GM12878 (cell line): Measurements from ENCODE around the gene SYCE1. TPM values are rescaled to one million over a fixed set of nuclear protein-coding genes. Genes with fewer than 3 reads are reported as not detected.
"Not testable (repeated sequence)": the region's sequence is repeated elsewhere in the genome, so short reads cannot be mapped to it uniquely, and the experiment has no call there.

Experiments used
- ATAC-seq: fragments of 200-7000 bp; cut with Tn5 transposase; 3 replicates; pipeline ENCODE4 v1.9.1; 2020; ENCODE audit warnings: mild to moderate bottlenecking, moderate library complexity
- BruUV-seq: library from RNA; stranded (reverse); fragments of 400-500 nt; replicated peaks from 2 replicates; lab custom pipeline; 2021; lab: Mats Ljungman, UMichigan
- CTCF ChIA-PET: fragments of 300-600 bp; sonication (Branson Sonifier 250); formaldehyde crosslinking; extraction: SDS; loops from one replicate; lab custom pipeline; 2021; ENCODE audit warnings: inconsistent platforms; lab: Yijun Ruan, JAX
- POLR2A ChIA-PET: fragments of 350-600 bp; formaldehyde crosslinking; extraction: SDS; loops from one replicate; lab custom pipeline; 2021; ENCODE audit warnings: inconsistent platforms; lab: Charles Lee
- RAD21 ChIA-PET: fragments of 300-600 bp; sonication (Branson Sonifier 250); formaldehyde crosslinking; loops from one replicate; lab custom pipeline; 2023; ENCODE audit warnings: antibody characterized with exemption; ENCODE audit not compliant: unreplicated experiment; lab: Charles Lee
- SMC1A ChIA-PET: fragments of 300-600 bp; sonication (Branson Sonifier 250); formaldehyde crosslinking; loops from one replicate; lab custom pipeline; 2023; ENCODE audit not compliant: unreplicated experiment, uncharacterized antibody; lab: Charles Lee
- DNase-seq: peaks from one replicate; pipeline ENCODE4 v3.0.0-alpha.2; 2011; ENCODE audit warnings: low read depth, low spot score
- FAIRE-seq: peaks from 3 replicates; lab custom pipeline; 2011; peaks lifted over from hg19 to GRCh38; lab: Jason Lieb, UNC
- H2AFZ ChIP-seq: 2 replicates; pipeline ENCODE4 v1.6.0; 2011; ENCODE audit warnings: low read depth, low read length, control low read depth; ENCODE audit not compliant: control insufficient read depth
- H3K27ac ChIP-seq: 2 replicates; pipeline ENCODE4 v1.5.1; 2011; ENCODE audit warnings: control low read depth; ENCODE audit not compliant: control insufficient read depth, insufficient read depth
- H3K27me3 ChIP-seq, 2 experiments: replicated peaks in 1 of 2; 2 replicates each; pipeline versions ENCODE4 v1.6.0 to v1.6.1; 2011; ENCODE audit warnings: low read length in 1 of 2; ENCODE audit not compliant: control insufficient read depth in 2 of 2, insufficient read depth in 2 of 2
- H3K36me3 ChIP-seq, 2 experiments: 2 replicates each; pipeline ENCODE4 v1.5.1; 2011; ENCODE audit warnings: low read length in 1 of 2; ENCODE audit not compliant: control insufficient read depth in 2 of 2, insufficient read depth in 2 of 2
- H3K4me1 ChIP-seq: 2 replicates; pipeline ENCODE4 v1.6.1; 2011; ENCODE audit warnings: mild to moderate bottlenecking, low read length, moderate library complexity, mixed read lengths; ENCODE audit not compliant: control insufficient read depth, insufficient read depth
- H3K4me2 ChIP-seq: 2 replicates; pipeline ENCODE4 v1.6.0; 2011; ENCODE audit warnings: control low read depth; ENCODE audit not compliant: control insufficient read depth, insufficient read depth
- H3K4me3 ChIP-seq: fragments of 200-600 bp; sonication (generic); 2 replicates; pipeline ENCODE4 v1.5.1; 2016
- H3K79me2 ChIP-seq: 2 replicates; pipeline ENCODE4 v1.6.0; 2011; ENCODE audit warnings: low read length; ENCODE audit not compliant: control insufficient read depth, insufficient read depth
- H3K9ac ChIP-seq: 2 replicates; pipeline ENCODE4 v1.8.0; 2011; ENCODE audit warnings: low read length, control low read depth, mixed read lengths; ENCODE audit not compliant: control insufficient read depth, insufficient read depth
- H3K9me3 ChIP-seq: replicated peaks from 3 replicates; pipeline ENCODE4 v1.5.1; 2011; ENCODE audit warnings: mild to moderate bottlenecking, low read length; ENCODE audit not compliant: control insufficient read depth, insufficient read depth
- H4K20me1 ChIP-seq: 2 replicates; pipeline ENCODE4 v1.6.0; 2011; ENCODE audit not compliant: control insufficient read depth, insufficient read depth
- ATF7 ChIP-seq: fragments of 450-650 bp; IDR thresholded peaks from 2 replicates; pipeline ENCODE4 v1.6.1; 2016; ENCODE audit warnings: low read depth, mild to moderate bottlenecking
- BCLAF1 ChIP-seq: fragments of 450-650 bp; IDR thresholded peaks from 2 replicates; pipeline ENCODE4 v1.6.1; 2017; ENCODE audit warnings: antibody characterized with exemption, mild to moderate bottlenecking, moderate library complexity
- BRCA1 ChIP-seq: IDR thresholded peaks from 2 replicates; pipeline ENCODE4 v1.6.1; 2011; ENCODE audit warnings: low read depth, low read length, improper control_type of control experiment
- CBFB ChIP-seq: IDR thresholded peaks from 2 replicates; pipeline ENCODE4 v1.6.1; 2016; ENCODE audit warnings: antibody characterized with exemption, low read depth
- CREB1 ChIP-seq: IDR thresholded peaks from 2 replicates; pipeline ENCODE4 v1.6.1; 2012; ENCODE audit warnings: low read depth, mild to moderate bottlenecking, inconsistent platforms
- EED ChIP-seq: sonication (generic); IDR thresholded peaks from 2 replicates; pipeline ENCODE4 v1.6.1; 2016; ENCODE audit warnings: antibody characterized with exemption, low read depth
- ETV6 ChIP-seq, 2 experiments: fragments of 450-650 bp in 1 of 2; IDR thresholded peaks in 1 of 2; conservative IDR thresholded peaks in 1 of 2; 2 replicates each; pipeline ENCODE4 v1.6.1; 2014; ENCODE audit warnings: antibody characterized with exemption in 1 of 2, borderline replicate concordance in 1 of 2, low read depth in 1 of 2, mild to moderate bottlenecking in 1 of 2, moderate library complexity in 1 of 2
- GATAD2B ChIP-seq: fragments of 450-650 bp; conservative IDR thresholded peaks from 2 replicates; pipeline ENCODE4 v1.6.1; 2017; ENCODE audit warnings: low read depth, mild to moderate bottlenecking, moderate library complexity
- IKZF1 ChIP-seq: fragments of 450-650 bp; conservative IDR thresholded peaks from 2 replicates; pipeline ENCODE4 v1.6.1; 2017; ENCODE audit warnings: antibody characterized with exemption, mild to moderate bottlenecking
- IKZF2 ChIP-seq, 2 experiments: fragments of 450-650 bp; IDR thresholded peaks; 2 replicates each; pipeline ENCODE4 v1.6.1; 2017; ENCODE audit warnings: mild to moderate bottlenecking in 2 of 2, moderate library complexity in 2 of 2
- IRF3 ChIP-seq: fragments of 450-650 bp; IDR thresholded peaks from 2 replicates; pipeline ENCODE4 v1.6.1; 2014; ENCODE audit warnings: mild to moderate bottlenecking
- MTA3 ChIP-seq: IDR thresholded peaks from 2 replicates; pipeline ENCODE4 v1.6.1; 2012; ENCODE audit warnings: low read length, inconsistent platforms, borderline replicate concordance
- NR2C1 ChIP-seq: fragments of 450-650 bp; IDR thresholded peaks from 2 replicates; pipeline ENCODE4 v1.6.1; 2017; ENCODE audit warnings: antibody characterized with exemption, mild to moderate bottlenecking, moderate library complexity
- POU2F2 ChIP-seq: IDR thresholded peaks from 3 replicates; pipeline ENCODE4 v1.6.1; 2011; ENCODE audit warnings: low read depth, mild to moderate bottlenecking, low read length, borderline replicate concordance
- RUNX3 ChIP-seq: IDR thresholded peaks from 2 replicates; pipeline ENCODE4 v1.6.1; 2012; ENCODE audit warnings: low read length, inconsistent platforms
- SIX5 ChIP-seq: IDR thresholded peaks from 2 replicates; pipeline ENCODE4 v1.6.1; 2011; ENCODE audit warnings: mild to moderate bottlenecking, low read depth, low read length, moderate library complexity; ENCODE audit not compliant: severe bottlenecking
- SMARCA5 ChIP-seq: fragments of 450-650 bp; IDR thresholded peaks from 2 replicates; pipeline ENCODE4 v1.6.1; 2017; ENCODE audit warnings: mild to moderate bottlenecking
- SREBF1 ChIP-seq: IDR thresholded peaks from 2 replicates; pipeline ENCODE4 v1.6.1; 2012; ENCODE audit warnings: mild to moderate bottlenecking, low read length
- STAT3 ChIP-seq: IDR thresholded peaks from 2 replicates; pipeline ENCODE4 v1.6.1; 2011; ENCODE audit warnings: low read depth, low read length, improper control_type of control experiment
- ZNF384 ChIP-seq: IDR thresholded peaks from 2 replicates; pipeline ENCODE4 v1.6.1; 2012; ENCODE audit warnings: low read depth, mild to moderate bottlenecking, low read length, improper control_type of control experiment, borderline replicate concordance
- WGBS: methylation state at CpG from one replicate; pipeline ENCODE4 v1.1.6; 2016; ENCODE audit warnings: low lambda C conversion rate; ENCODE audit not compliant: insufficient replicate concordance, insufficient coverage; ENCODE audit errors: missing lambda C conversion rate; 5-methylcytosine and 5-hydroxymethylcytosine counted together
- in situ Hi-C: fragments of 300-500 bp; cut with MboI; formaldehyde crosslinking; loops from 9 replicates; pipeline ENCODE4 v1.14.3; 2018; ENCODE audit warnings: mixed read lengths
- intact Hi-C: fragments of 100-400 bp; cut with micrococcal nuclease; formaldehyde crosslinking; loops from one replicate; pipeline ENCODE4 v1.14.2; 2022; ENCODE audit not compliant: unreplicated experiment
- polyA plus RNA-seq, 11 experiments: library from polyadenylated mRNA; depleted of rRNA in 4 of 11; unstranded in 6 of 11; stranded (reverse) in 5 of 11; fragments of >200 nt; fragmentation: Nextera tagmentation in 4 of 11; fragmentation: Illumina TruSeq in 1 of 11; extraction: Ambion mirVana in 4 of 11; extraction: Trizol in 1 of 11; gene quantifications; 1 replicate in 1 of 11; 2 replicates in 10 of 11; pipeline versions ENCODE4 v1.2.1 to v1.2.3, GENCODE V29; 2011 to 2016; ENCODE audit warnings: inconsistent platforms in 2 of 11, missing spikeins in 2 of 11, low read depth in 1 of 11
- total RNA-seq, 4 experiments: library from RNA; depleted of rRNA in 3 of 4; stranded (reverse); fragments of >200 nt in 3 of 4; fragmentation: Illumina TruSeq in 1 of 4; extraction: Trizol in 1 of 4; gene quantifications; 2 replicates each; pipeline versions ENCODE4 v1.2.1 to v1.2.3, GENCODE V29; 2013 to 2021

Gene SYCE1
- total and polyA plus RNA-seq, 10 of the 15 experiments (the other 5 are each of a cell fraction or from before 2014, with no cell fraction given): not detected

DNA sequence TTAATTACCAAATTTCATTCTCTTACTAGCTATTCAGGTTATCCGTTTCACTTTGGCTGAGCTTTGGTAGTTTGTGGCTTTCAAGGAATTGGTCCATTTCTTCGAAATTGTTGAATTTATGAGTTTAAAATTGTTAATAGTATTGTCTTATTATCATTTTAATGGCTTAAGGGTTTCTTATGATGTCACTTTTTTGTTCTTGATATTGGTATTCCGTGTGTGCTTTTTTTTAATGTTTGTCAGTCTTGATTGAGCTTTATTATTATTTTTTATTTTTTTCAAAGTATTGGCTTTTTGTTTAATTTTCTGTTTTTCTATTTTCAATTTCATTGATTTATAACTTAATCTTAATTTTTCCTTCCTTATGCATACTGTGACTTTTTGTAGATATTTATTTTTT is 35.3 kb upstream of the SYCE1 start:
- WGBS: 39% methylated on average over 3 of the region's 3 CpGs

DNA sequence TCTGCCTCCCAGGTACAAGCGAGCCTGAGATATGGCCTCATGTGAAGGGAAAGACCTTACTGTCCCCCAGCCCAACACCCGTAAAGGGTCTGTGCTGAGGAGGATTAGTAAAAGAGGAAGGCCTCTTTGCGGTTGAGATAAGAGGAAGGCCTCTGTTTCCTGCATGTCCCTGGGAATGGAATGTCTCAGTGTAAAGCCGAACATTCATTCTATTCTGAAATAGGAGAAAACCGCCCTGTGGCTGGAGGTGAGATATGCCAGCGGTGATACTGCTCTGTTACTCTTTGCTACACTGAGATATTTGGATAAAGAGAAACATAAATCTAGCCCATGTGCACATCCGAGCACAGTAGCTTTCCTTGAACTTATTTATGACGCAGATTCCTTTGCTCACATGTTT is 34.5 kb upstream of the SYCE1 start:
- H3K4me1 ChIP-seq, H3K36me3 ChIP-seq, ATAC-seq, H3K4me2 ChIP-seq, H3K9me3 ChIP-seq, RAD21 ChIA-PET, H3K4me3 ChIP-seq, H4K20me1 ChIP-seq, H3K79me2 ChIP-seq, BruUV-seq, intact Hi-C loops, POLR2A ChIA-PET, H2AFZ ChIP-seq, CTCF ChIA-PET, in situ Hi-C loops, DNase-seq, H3K27me3 ChIP-seq, FAIRE-seq, H3K27ac ChIP-seq, H3K9ac ChIP-seq, SMC1A ChIA-PET: not testable (repeated sequence)
- 15% methylated on average over 8 of the region's 8 CpGs for WGBS

More for the DNA sequence above, 35.3 kb upstream of the SYCE1 start:
- ChIA-PET CTCF (no interaction called here), RAD21 (no interaction called here), POLR2A (no interaction called here), SMC1A (no interaction called here)
- Histone ChIP-seq H3K36me3 (no peaks in the 10 kb centered on the region), H3K27ac (no peak overlapping the region), H3K4me3 (no peak overlapping the region), H2AFZ (no peak overlapping the region), H3K4me2 (no peak overlapping the region), H3K27me3 (no peaks in the 10 kb centered on the region), H3K79me2 (no peaks in the 10 kb centered on the region), H4K20me1 (no peaks in the 10 kb centered on the region), H3K9ac (no peak overlapping the region), H3K4me1 (no peaks in the 10 kb centered on the region), H3K9me3 (no peaks in the 10 kb centered on the region)
- FAIRE-seq: no peak
- no TSS peak for BruUV-seq
- intact Hi-C loops: no loop called here
- ATAC-seq: no peak
- in situ Hi-C loops: no loop called here
- TF ChIP-seq GATAD2B (no peak), ZNF384 (no peak), MTA3 (no peak), IKZF1 (no peak), RUNX3 (no peak), ETV6 (conservative IDR thresholded peaks at IDR 0.05 in 1 of 2, IDR thresholded peaks at IDR 0.05 in 1 of 2; ENCODE audit: borderline replicate concordance in 1 of 2, low read depth in 1 of 2) (no peak), BRCA1 (no peak), NR2C1 (no peak), IRF3 (no peak), STAT3 (no peak), CREB1 (no peak), CBFB (no peak), SIX5 (no peak), ATF7 (no peak), BCLAF1 (no peak), EED (no peak), IKZF2 (IDR thresholded peaks at IDR 0.05) (no peak), POU2F2 (no peak), SMARCA5 (no peak), SREBF1 (no peak)
- DNase-seq: no peak
